HEK293T (cell line): ENCODE results near the gene ZDHHC13.
A peak's percentile ranks its signal among the peaks of the same experiment; 100 is the strongest.

Experiments
- CTCF ChIA-PET: fragments of 350-600 bp; formaldehyde crosslinking; extraction: SDS; loops from one replicate; lab custom pipeline; 2021; ENCODE audit warnings: antibody characterized with exemption, inconsistent platforms; lab: Yijun Ruan, JAX
- POLR2A ChIA-PET: fragments of 350-600 bp; formaldehyde crosslinking; extraction: SDS; loops from one replicate; lab custom pipeline; 2020; ENCODE audit warnings: antibody characterized with exemption, inconsistent platforms; lab: Yijun Ruan, JAX
- DNase-seq: peaks from one replicate; pipeline ENCODE4 v3.0.0; 2012; ENCODE audit warnings: mixed read lengths; ENCODE audit errors: extremely low spot score
- ARNT ChIP-seq: fragments of 450-650 bp; IDR thresholded peaks from 2 replicates; pipeline ENCODE4 v1.6.1; 2017; ENCODE audit warnings: mild to moderate bottlenecking
- BHLHE40 ChIP-seq: fragments of 450-650 bp; IDR thresholded peaks from 2 replicates; pipeline ENCODE4 v1.6.1; 2016; ENCODE audit warnings: mild to moderate bottlenecking, moderate library complexity, borderline replicate concordance
- CTBP1 ChIP-seq: fragments of 450-650 bp; IDR thresholded peaks from 2 replicates; pipeline ENCODE4 v1.6.1; 2016; ENCODE audit warnings: borderline replicate concordance
- ELF4 ChIP-seq: fragments of 450-650 bp; IDR thresholded peaks from 2 replicates; pipeline ENCODE4 v1.6.1; 2017; ENCODE audit warnings: antibody characterized with exemption
- FOXA1 ChIP-seq: fragments of 450-650 bp; IDR thresholded peaks from 2 replicates; pipeline ENCODE4 v1.6.1; 2016; ENCODE audit warnings: mild to moderate bottlenecking
- FOXK2 ChIP-seq: fragments of 450-650 bp; IDR thresholded peaks from 2 replicates; pipeline ENCODE4 v1.6.1; 2016; ENCODE audit warnings: mild to moderate bottlenecking
- FOXM1 ChIP-seq: fragments of 450-650 bp; IDR thresholded peaks from 2 replicates; pipeline ENCODE4 v1.6.1; 2017; ENCODE audit warnings: mild to moderate bottlenecking, borderline replicate concordance
- HDGF ChIP-seq: fragments of 450-650 bp; IDR thresholded peaks from 2 replicates; pipeline ENCODE4 v1.6.1; 2017; ENCODE audit warnings: antibody characterized with exemption, borderline replicate concordance
- L3MBTL2 ChIP-seq: fragments of 450-650 bp; conservative IDR thresholded peaks from 2 replicates; pipeline ENCODE4 v1.6.1; 2016; ENCODE audit warnings: mild to moderate bottlenecking
- LEF1 ChIP-seq: fragments of 450-650 bp; IDR thresholded peaks from 2 replicates; pipeline ENCODE4 v1.6.1; 2017; ENCODE audit warnings: mild to moderate bottlenecking, borderline replicate concordance
- NFRKB ChIP-seq: fragments of 450-650 bp; IDR thresholded peaks from 2 replicates; pipeline ENCODE4 v1.6.1; 2016; ENCODE audit warnings: mild to moderate bottlenecking, moderate library complexity
- SP1 ChIP-seq: fragments of 450-650 bp; IDR thresholded peaks from 2 replicates; pipeline ENCODE4 v1.6.1; 2017
- SUZ12 ChIP-seq: fragments of 450-650 bp; IDR thresholded peaks from 2 replicates; pipeline ENCODE4 v1.6.1; 2016; ENCODE audit warnings: mild to moderate bottlenecking
- TARDBP ChIP-seq: fragments of 450-650 bp; IDR thresholded peaks from 2 replicates; pipeline ENCODE4 v1.6.1; 2016
- ZNF384 ChIP-seq: fragments of 450-650 bp; IDR thresholded peaks from 2 replicates; pipeline ENCODE4 v1.6.1; 2016
- TF ChIP-seq, protein P1 (sequence below): fragments of 450-650 bp; IDR thresholded peaks from 2 replicates; pipeline ENCODE4 v1.6.1; 2016

The ZDHHC13 gene, protein sequence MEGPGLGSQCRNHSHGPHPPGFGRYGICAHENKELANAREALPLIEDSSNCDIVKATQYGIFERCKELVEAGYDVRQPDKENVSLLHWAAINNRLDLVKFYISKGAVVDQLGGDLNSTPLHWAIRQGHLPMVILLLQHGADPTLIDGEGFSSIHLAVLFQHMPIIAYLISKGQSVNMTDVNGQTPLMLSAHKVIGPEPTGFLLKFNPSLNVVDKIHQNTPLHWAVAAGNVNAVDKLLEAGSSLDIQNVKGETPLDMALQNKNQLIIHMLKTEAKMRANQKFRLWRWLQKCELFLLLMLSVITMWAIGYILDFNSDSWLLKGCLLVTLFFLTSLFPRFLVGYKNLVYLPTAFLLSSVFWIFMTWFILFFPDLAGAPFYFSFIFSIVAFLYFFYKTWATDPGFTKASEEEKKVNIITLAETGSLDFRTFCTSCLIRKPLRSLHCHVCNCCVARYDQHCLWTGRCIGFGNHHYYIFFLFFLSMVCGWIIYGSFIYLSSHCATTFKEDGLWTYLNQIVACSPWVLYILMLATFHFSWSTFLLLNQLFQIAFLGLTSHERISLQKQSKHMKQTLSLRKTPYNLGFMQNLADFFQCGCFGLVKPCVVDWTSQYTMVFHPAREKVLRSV

DNA sequence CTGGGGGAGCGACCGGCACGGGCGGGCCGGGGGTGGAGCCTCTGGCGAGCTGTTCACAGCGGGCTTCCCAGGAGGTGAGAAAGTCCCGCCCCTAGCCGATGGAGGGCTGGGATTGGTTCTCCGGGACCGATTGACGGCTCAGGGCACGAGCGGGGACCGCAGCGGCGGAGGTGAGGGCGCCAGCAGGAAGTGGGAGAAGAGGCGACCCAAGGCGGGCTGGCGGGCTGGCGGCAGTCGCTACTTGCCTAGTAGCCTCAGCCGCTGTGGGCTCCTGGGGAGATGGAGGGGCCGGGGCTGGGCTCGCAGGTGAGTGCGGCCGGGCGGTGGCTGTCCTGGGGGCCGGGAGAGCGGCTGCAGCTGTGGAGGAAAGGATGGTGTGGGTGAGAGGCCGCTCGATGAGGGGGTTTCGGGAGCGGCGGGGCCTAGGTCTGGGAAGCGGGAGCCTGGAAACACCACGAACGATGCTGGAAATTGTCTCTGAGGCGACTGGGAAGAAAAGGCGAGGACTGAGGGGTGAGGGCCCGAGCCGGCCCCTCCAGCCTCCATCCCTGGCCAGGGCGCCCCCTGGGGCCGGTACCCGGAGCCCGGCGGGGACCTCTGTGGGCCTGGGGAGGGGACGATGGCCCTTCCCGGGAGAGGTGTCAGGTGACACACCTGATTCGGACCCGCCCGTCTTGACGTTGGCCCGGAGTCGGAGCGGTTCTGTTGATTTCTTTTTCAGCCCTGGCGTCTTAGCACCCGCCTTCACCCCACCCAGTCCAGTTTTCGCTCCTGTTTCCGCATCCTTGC lies at the start of gene ZDHHC13:
TSS of gene ZDHHC13 (plus strand) at position 198 of the 789 bp plus-strand sequence. CDS start at position 280, 82 bp downstream.
- DNase-seq = peak; percentile 96
- ChIA-PET POLR2A (interaction anchor here (1.0 kb wide), 1 partner anchor 11 kb away, joined by 4 read pairs; no protein-coding TSS in a partner anchor), CTCF (interaction anchor here (0.8 to 1.0 kb wide), 2 partner anchors 29 to 40 kb away, joined by 3 to 5 read pairs; no protein-coding TSS in a partner anchor)
- TF ChIP-seq, protein P1, sequence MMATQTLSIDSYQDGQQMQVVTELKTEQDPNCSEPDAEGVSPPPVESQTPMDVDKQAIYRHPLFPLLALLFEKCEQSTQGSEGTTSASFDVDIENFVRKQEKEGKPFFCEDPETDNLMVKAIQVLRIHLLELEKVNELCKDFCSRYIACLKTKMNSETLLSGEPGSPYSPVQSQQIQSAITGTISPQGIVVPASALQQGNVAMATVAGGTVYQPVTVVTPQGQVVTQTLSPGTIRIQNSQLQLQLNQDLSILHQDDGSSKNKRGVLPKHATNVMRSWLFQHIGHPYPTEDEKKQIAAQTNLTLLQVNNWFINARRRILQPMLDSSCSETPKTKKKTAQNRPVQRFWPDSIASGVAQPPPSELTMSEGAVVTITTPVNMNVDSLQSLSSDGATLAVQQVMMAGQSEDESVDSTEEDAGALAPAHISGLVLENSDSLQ = peak; percentile 98
- no peak for TF ChIP-seq FOXA1
- TF ChIP-seq TARDBP = no peak
- TF ChIP-seq L3MBTL2 = peak; percentile 52
- TF ChIP-seq ELF4 = peak; percentile 57

DNA sequence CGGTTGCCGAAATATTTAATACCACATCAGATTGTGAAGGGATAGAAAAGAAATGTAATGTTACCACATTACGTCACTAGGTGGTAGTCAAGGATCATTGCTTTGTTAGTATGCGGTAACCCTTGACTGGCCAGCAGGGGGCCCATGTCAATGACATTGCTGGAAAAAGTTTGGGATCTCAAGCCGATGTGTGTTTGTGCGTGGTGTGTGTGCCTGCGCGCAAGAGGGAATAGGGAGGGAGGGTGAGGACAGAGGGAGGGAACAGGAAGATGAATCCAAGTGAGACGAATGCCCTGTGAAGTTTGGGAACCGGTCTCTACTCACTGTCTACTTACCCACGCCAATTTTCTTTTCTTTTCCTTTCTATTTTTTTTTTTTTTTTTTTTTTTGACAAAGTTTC lies 45.7 kb upstream of the ZDHHC13 start:
- ChIA-PET CTCF (interaction anchor here (0.6 to 1.4 kb wide), 12 partner anchors 11 to 566 kb away, joined by 3 to 10 read pairs (median 3); partner anchors contain the start of gene MRGPRX2), POLR2A (no interaction called here)
- TF ChIP-seq CTBP1 (no peak), ARNT (no peak), ZNF384 (peak; percentile 80)
- peak; percentile 75 for DNase-seq

DNA sequence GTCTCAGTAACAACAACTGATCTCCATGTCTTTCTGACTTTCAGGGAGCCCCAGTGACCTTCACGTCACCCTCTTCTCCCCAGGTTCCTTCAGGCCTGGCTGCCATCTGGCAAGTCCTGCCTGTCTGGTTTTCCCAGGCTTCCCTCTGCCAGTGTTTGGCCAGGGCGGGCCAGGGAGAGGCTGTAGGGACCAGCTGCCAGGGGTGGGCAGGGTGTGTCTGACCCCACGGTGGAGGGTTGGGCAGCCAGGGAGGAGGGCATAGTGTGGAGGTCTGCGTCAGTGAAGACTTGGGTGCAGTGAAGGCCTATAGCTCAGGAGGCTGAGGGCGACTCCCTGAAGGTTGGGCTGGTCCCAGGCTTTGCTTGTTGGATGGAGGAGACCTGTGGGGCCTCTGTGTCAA lies 44.5 kb upstream of the ZDHHC13 start:
- TF ChIP-seq FOXM1 (no peak), L3MBTL2 (no peak), NFRKB (no peak), TARDBP (no peak), SUZ12 (no peak), FOXA1 (no peak), LEF1 (no peak), ZNF384 (no peak), CTBP1 (no peak), FOXK2 (no peak), ELF4 (no peak)
- TF ChIP-seq, protein P1 = no peak
- ChIA-PET POLR2A (no interaction called here), CTCF (no interaction called here)
- DNase-seq = no peak

DNA sequence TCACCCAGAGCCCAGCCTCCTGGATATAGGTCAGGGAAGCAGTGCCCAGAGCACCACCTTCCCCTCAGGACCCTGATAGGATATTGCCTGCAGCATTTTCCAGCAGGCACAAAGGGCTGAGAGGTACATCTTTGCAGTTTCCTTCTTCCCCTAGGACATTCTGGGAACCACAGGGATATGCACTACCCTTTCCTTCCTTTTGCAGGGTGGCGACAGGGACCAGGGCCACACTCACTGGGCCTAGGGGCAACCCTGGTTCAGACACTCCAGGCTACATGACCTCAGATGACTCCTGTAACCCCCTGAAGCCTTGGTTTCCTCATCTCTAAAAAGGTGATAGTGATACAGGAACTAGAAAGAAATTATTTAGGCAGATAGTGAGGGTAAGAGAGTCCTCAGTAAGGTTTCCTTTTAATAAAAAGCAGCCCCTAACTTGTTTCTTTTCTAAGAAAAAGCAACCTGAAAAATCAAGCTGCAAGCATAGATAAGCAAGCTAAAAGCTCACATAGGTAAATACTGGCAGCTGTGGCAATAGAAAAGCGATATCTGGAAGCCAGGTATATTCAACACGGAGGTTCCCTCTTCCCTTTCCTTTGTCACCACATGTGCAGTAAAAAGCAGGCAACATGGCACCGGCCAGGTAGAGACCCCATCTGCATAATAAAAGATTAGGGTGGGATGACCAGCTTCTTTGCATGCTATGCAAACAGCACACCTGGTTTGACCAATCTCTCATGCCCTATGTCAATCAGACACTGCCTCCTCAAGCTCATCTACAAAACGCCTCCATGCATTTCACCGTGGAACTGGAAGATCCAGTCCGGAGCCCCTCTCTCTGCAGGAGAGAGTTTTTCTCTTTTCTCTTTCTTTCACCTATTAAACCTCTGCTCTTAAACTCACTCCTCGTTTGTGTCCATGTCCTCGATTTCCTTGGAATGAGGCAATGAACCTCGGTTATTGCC lies 43.2 kb upstream of the ZDHHC13 start:
- no peak for DNase-seq
- CTCF ChIA-PET = no interaction called here

DNA sequence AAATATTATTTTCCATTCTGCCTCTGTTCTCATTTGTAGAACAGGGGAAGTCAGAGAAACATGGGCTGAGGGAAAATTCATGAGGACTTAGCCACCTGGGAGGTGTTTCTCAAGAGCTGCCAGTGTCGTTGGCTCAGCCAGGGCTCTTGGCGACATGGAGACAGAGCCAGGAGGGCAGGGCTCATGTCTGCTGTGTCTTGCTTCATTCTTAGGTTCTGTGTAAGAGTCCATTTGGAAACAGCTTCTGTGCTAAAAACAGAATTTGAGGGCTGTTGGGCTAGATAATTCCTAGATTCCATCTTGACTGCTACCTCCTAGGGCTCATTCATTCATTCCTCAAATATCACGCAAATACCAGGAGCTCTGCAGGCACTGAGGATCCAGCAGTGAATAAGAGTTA lies 41.3 kb upstream of the ZDHHC13 start:
- CTCF ChIA-PET = interaction anchor here (0.7 kb wide), 1 partner anchor 8 kb away, joined by 3 read pairs; no protein-coding TSS in a partner anchor
- no peak for TF ChIP-seq NFRKB
- no peak for TF ChIP-seq HDGF
- TF ChIP-seq, protein P1 = no peak
- no peak for TF ChIP-seq BHLHE40
- no peak for TF ChIP-seq TARDBP
- no peak for TF ChIP-seq ARNT
- no peak for TF ChIP-seq SP1
- TF ChIP-seq CTBP1 = no peak
- no peak for TF ChIP-seq L3MBTL2
- TF ChIP-seq FOXM1 = no peak
- no peak for TF ChIP-seq LEF1
- no peak for TF ChIP-seq ZNF384
- no peak for TF ChIP-seq FOXK2
- TF ChIP-seq ELF4 = no peak
- TF ChIP-seq FOXA1 = no peak

More for the DNA sequence above, 43.2 kb upstream of the ZDHHC13 start:
- TF ChIP-seq SP1 (no peak), ELF4 (no peak), FOXM1 (no peak), L3MBTL2 (no peak), CTBP1 (no peak), SUZ12 (no peak), ZNF384 (no peak), LEF1 (no peak), HDGF (no peak)
- TF ChIP-seq, protein P1 = no peak
- POLR2A ChIA-PET = no interaction called here

More for the DNA sequence above, 41.3 kb upstream of the ZDHHC13 start:
- no peak for DNase-seq
- POLR2A ChIA-PET = no interaction called here
